Breast epithelium (tissue), 3 donors: ENCODE results near the gene ARID5B.

ENCODE experiments used
- CTCF ChIP-seq, 3 donors: fragments of 450-650 bp; IDR thresholded peaks; one replicate each; pipeline ENCODE4 v1.5.1; 2016 to 2017; ENCODE audit warnings: antibody characterized with exemption in 3 of 3, mild to moderate bottlenecking in 3 of 3, moderate library complexity in 3 of 3
- POLR2A ChIP-seq: fragments of 450-650 bp; IDR thresholded peaks from one replicate; pipeline ENCODE4 v1.6.1; 2016; ENCODE audit warnings: antibody characterized with exemption, mild to moderate bottlenecking, moderate library complexity

GRCh38 chr10:61992671-61993668 lies 91.5 kb downstream of the ARID5B start:
- TF ChIP-seq CTCF (IDR thresholded peaks at IDR 0.05) (no peak), POLR2A (no peak)
